Measurements from ENCODE around the gene MUC5AC. TPM values are rescaled to one million over a fixed set of nuclear protein-coding genes. Genes with fewer than 3 reads are reported as not detected.

Gene MUC5AC
- total RNA-seq, 1 donor from 2014 or later: 1.4 TPM

- peak; percentile 68 for DNase-seq (ENCODE audit: extremely low spot score, unreplicated experiment)
- no peak overlapping the region for H3K4me3 Mint-ChIP-seq
- TF ChIP-seq CTCF (conservative IDR thresholded peaks at IDR 0.05): peak; percentile 68
- H3K4me1 Mint-ChIP-seq (ENCODE audit: unreplicated experiment): no peaks in the 10 kb centered on the region
- H3K9me3 Mint-ChIP-seq: no peaks in the 10 kb centered on the region
- no peaks in the 10 kb centered on the region for H3K27me3 Mint-ChIP-seq
- no peaks in the 10 kb centered on the region for H3K36me3 Mint-ChIP-seq
- no peak overlapping the region for H3K27ac Mint-ChIP-seq
Observed at GRCh38 chr11:1226986-1227550, 69.3 kb downstream of the MUC5AC start.

- Mint-ChIP-seq H3K36me3 (no peaks in the 10 kb centered on the region), H3K4me1 (ENCODE audit: unreplicated experiment) (no peaks in the 10 kb centered on the region), H3K4me3 (no peak overlapping the region), H3K27ac (no peak overlapping the region), H3K27me3 (no peaks in the 10 kb centered on the region), H3K9me3 (no peaks in the 10 kb centered on the region)
- peak; percentile 60 for DNase-seq (ENCODE audit: extremely low spot score, unreplicated experiment)
- TF ChIP-seq CTCF (conservative IDR thresholded peaks at IDR 0.05): no peak
Observed at GRCh38 chr11:1227551-1228100, 69.9 kb downstream of the MUC5AC start.

- no peaks in the 10 kb centered on the region for H3K4me1 Mint-ChIP-seq (ENCODE audit: unreplicated experiment)
- no peaks in the 10 kb centered on the region for H3K9me3 Mint-ChIP-seq
- no peaks in the 10 kb centered on the region for H3K27me3 Mint-ChIP-seq
- peak; percentile 67 for DNase-seq (ENCODE audit: extremely low spot score, unreplicated experiment)
- H3K4me3 Mint-ChIP-seq: no peak overlapping the region
- H3K36me3 Mint-ChIP-seq: no peaks in the 10 kb centered on the region
- no peak for TF ChIP-seq CTCF (conservative IDR thresholded peaks at IDR 0.05)
- H3K27ac Mint-ChIP-seq: no peak overlapping the region
Observed at GRCh38 chr11:1228101-1228821, 70.5 kb downstream of the MUC5AC start.

- Mint-ChIP-seq H3K4me1 (ENCODE audit: unreplicated experiment) (no peaks in the 10 kb centered on the region), H3K36me3 (no peaks in the 10 kb centered on the region), H3K27me3 (no peaks in the 10 kb centered on the region), H3K9me3 (no peaks in the 10 kb centered on the region), H3K27ac (no peak overlapping the region), H3K4me3 (no peak overlapping the region)
- TF ChIP-seq CTCF (conservative IDR thresholded peaks at IDR 0.05): no peak
- peak; percentile 66 for DNase-seq (ENCODE audit: extremely low spot score, unreplicated experiment)
Observed at GRCh38 chr11:1228921-1229451, 71.2 kb downstream of the MUC5AC start.

- H3K27me3 Mint-ChIP-seq: no peaks in the 10 kb centered on the region
- no peaks in the 10 kb centered on the region for H3K9me3 Mint-ChIP-seq
- no peak overlapping the region for H3K27ac Mint-ChIP-seq
- no peak overlapping the region for H3K4me3 Mint-ChIP-seq
- TF ChIP-seq CTCF (conservative IDR thresholded peaks at IDR 0.05): no peak
- no peaks in the 10 kb centered on the region for H3K4me1 Mint-ChIP-seq (ENCODE audit: unreplicated experiment)
- H3K36me3 Mint-ChIP-seq: no peaks in the 10 kb centered on the region
- DNase-seq (ENCODE audit: extremely low spot score, unreplicated experiment): no peak
Observed at GRCh38 chr11:1229471-1230120, 71.8 kb downstream of the MUC5AC start.
